HEK293 (cell line): ENCODE data around the gene ERMAP.

Experiments
- AEBP2 ChIP-seq: fragments of 450-650 bp; formaldehyde crosslinking; IDR thresholded peaks from 2 replicates; pipeline ENCODE4 v1.5.1; 2016; ENCODE audit warnings: missing biosample characterization, missing genetic modification characterization, borderline replicate concordance
- GFI1B ChIP-seq: fragments of 450-650 bp; formaldehyde crosslinking; IDR thresholded peaks from 2 replicates; pipeline ENCODE4 v1.5.1; 2016; ENCODE audit warnings: missing biosample characterization, missing genetic modification characterization
- HOXD13 ChIP-seq: sonication (generic); formaldehyde crosslinking; IDR thresholded peaks from 2 replicates; pipeline ENCODE4 v1.8.0; 2022; ENCODE audit warnings: missing genetic modification reagents, borderline replicate concordance
- KLF16 ChIP-seq: fragments of 450-650 bp; formaldehyde crosslinking; IDR thresholded peaks from 2 replicates; pipeline ENCODE4 v1.5.1; 2017; ENCODE audit warnings: missing biosample characterization, missing genetic modification characterization
- KLF8 ChIP-seq: fragments of 450-650 bp; formaldehyde crosslinking; IDR thresholded peaks from 2 replicates; pipeline ENCODE4 v1.5.1; 2016; ENCODE audit warnings: missing biosample characterization, missing genetic modification characterization
- OSR2 ChIP-seq: fragments of 450-650 bp; formaldehyde crosslinking; IDR thresholded peaks from 2 replicates; pipeline ENCODE4 v1.5.1; 2016; ENCODE audit warnings: missing biosample characterization, missing genetic modification characterization
- PBX3 ChIP-seq: sonication (generic); formaldehyde crosslinking; IDR thresholded peaks from 2 replicates; pipeline ENCODE4 v1.8.1; 2022; ENCODE audit warnings: mild to moderate bottlenecking, moderate library complexity, missing genetic modification reagents
- SP2 ChIP-seq: fragments of 450-650 bp; formaldehyde crosslinking; IDR thresholded peaks from 2 replicates; pipeline ENCODE4 v1.5.1; 2016; ENCODE audit warnings: missing biosample characterization, missing genetic modification characterization
- SP3 ChIP-seq: fragments of 450-650 bp; formaldehyde crosslinking; IDR thresholded peaks from 2 replicates; pipeline ENCODE4 v1.5.1; 2016; ENCODE audit warnings: missing biosample characterization, missing genetic modification characterization
- ZBTB10 ChIP-seq: fragments of 450-650 bp; formaldehyde crosslinking; IDR thresholded peaks from 2 replicates; pipeline ENCODE4 v1.5.1; 2016; ENCODE audit warnings: missing biosample characterization, missing genetic modification characterization
- ZBTB7A ChIP-seq: fragments of 450-650 bp; formaldehyde crosslinking; IDR thresholded peaks from 2 replicates; pipeline ENCODE4 v1.5.1; 2016; ENCODE audit warnings: low read depth, missing biosample characterization, missing genetic modification characterization
- ZNF114 ChIP-seq: fragments of 450-650 bp; formaldehyde crosslinking; IDR thresholded peaks from 2 replicates; pipeline ENCODE4 v1.5.0; 2017; ENCODE audit warnings: missing biosample characterization, missing genetic modification characterization
- ZNF2 ChIP-seq: fragments of 450-650 bp; formaldehyde crosslinking; IDR thresholded peaks from 2 replicates; pipeline ENCODE4 v1.5.1; 2016; ENCODE audit warnings: missing biosample characterization, missing genetic modification characterization
- ZNF391 ChIP-seq: fragments of 450-650 bp; formaldehyde crosslinking; IDR thresholded peaks from 2 replicates; pipeline ENCODE4 v1.5.1; 2016; ENCODE audit warnings: low read depth, missing biosample characterization, missing genetic modification characterization, borderline replicate concordance
- ZNF488 ChIP-seq: fragments of 450-650 bp; formaldehyde crosslinking; IDR thresholded peaks from 2 replicates; pipeline ENCODE4 v1.5.1; 2016; ENCODE audit warnings: missing biosample characterization, missing genetic modification characterization
- ZNF510 ChIP-seq: fragments of 450-650 bp; formaldehyde crosslinking; IDR thresholded peaks from 2 replicates; pipeline ENCODE4 v1.5.1; 2018; ENCODE audit warnings: mild to moderate bottlenecking, missing genetic modification characterization, missing biosample characterization; ENCODE audit not compliant: insufficient replicate concordance
- ZNF610 ChIP-seq: fragments of 450-650 bp; formaldehyde crosslinking; IDR thresholded peaks from 2 replicates; pipeline ENCODE4 v1.5.1; 2016; ENCODE audit warnings: missing biosample characterization, missing genetic modification characterization, borderline replicate concordance
- ZNF792 ChIP-seq: fragments of 450-650 bp; formaldehyde crosslinking; IDR thresholded peaks from 2 replicates; pipeline ENCODE4 v1.5.1; 2016; ENCODE audit warnings: missing biosample characterization, missing genetic modification characterization
- ZSCAN16 ChIP-seq: fragments of 450-650 bp; formaldehyde crosslinking; IDR thresholded peaks from 2 replicates; pipeline ENCODE4 v1.5.1; 2016; ENCODE audit warnings: missing biosample characterization, missing genetic modification characterization
- ZSCAN30 ChIP-seq: fragments of 450-650 bp; IDR thresholded peaks from 2 replicates; pipeline ENCODE4 v1.5.1; 2018; ENCODE audit warnings: missing biosample characterization, mild to moderate bottlenecking, missing genetic modification characterization, moderate library complexity
- TF ChIP-seq, protein P1 (sequence below): fragments of 450-650 bp; formaldehyde crosslinking; IDR thresholded peaks from 2 replicates; pipeline ENCODE4 v1.5.1; 2017; ENCODE audit warnings: missing biosample characterization, missing genetic modification characterization
- TF ChIP-seq, protein P2 (sequence below): fragments of 450-650 bp; formaldehyde crosslinking; IDR thresholded peaks from 2 replicates; pipeline ENCODE4 v1.5.1; 2016; ENCODE audit warnings: missing biosample characterization, missing genetic modification characterization
- TF ChIP-seq, protein P3 (sequence below): fragments of 450-650 bp; formaldehyde crosslinking; conservative IDR thresholded peaks from 2 replicates; pipeline ENCODE4 v1.5.1; 2016; ENCODE audit warnings: low read depth, missing biosample characterization, missing genetic modification characterization

ERMAP gene

DNA sequence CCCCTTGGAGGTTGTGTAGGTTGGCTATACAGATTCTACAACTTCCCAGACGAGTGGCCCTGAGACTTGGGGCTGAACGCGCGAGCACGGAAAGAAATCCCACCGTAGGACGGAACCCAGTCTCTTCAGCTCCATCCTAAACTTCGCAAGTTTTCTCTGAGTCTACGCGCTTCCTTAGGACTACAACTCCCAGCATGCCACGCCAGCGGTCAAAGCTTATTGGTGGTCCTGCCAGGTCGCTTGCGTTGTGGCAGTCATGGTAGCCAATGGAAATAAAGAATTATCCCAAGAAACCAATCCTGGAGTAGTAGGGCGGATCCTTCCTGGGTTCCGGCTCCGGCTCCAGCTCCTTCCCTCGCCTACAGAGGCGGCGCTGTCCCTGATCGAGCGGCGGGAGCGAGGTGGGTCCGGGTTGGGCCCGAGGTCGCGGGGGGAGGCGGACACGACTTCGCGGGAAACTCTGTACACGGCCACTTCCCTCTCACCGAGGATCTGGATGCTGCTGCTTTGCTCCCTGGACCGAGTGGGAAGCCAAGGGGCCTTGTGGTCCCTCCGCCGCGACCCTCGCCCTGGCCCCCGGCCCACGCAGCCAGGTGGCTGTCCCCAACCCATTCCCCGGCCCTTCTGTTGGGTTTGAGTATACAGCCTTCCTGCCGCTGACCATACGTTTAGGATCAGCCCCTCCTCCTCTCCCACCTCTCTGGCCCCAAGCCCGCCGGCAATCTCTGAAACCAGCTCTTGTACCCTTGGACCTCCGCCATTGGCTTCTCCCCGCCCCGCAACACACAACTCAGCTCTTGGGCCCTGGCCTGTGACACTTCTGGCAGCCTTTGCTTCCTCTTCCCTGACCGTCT, 29.6 kb downstream of the ERMAP start, which contains the start of gene ZNF691 (continued):
- TF ChIP-seq, protein P1, sequence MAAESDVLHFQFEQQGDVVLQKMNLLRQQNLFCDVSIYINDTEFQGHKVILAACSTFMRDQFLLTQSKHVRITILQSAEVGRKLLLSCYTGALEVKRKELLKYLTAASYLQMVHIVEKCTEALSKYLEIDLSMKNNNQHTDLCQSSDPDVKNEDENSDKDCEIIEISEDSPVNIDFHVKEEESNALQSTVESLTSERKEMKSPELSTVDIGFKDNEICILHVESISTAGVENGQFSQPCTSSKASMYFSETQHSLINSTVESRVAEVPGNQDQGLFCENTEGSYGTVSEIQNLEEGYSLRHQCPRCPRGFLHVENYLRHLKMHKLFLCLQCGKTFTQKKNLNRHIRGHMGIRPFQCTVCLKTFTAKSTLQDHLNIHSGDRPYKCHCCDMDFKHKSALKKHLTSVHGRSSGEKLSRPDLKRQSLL (tag by site-specific recombination): peak; percentile 97
- no peak for TF ChIP-seq ZNF792
- TF ChIP-seq ZBTB10: no peak
- TF ChIP-seq ZBTB7A: peak; percentile 92
- 0 out of 2 replicates have a peak, but pooled peaks have one; percentile 11 for TF ChIP-seq ZNF488 (tag by site-specific recombination)
- TF ChIP-seq ZNF610 (tag by site-specific recombination): peak; percentile 78; the same call in 1 of the 2 replicates
- peak; percentile 37; the same call in 1 of the 2 replicates for TF ChIP-seq KLF16
- TF ChIP-seq ZSCAN30: 0 out of 2 replicates have a peak, but pooled peaks have one; percentile 30
- TF ChIP-seq ZNF510 (tag by site-specific recombination): no peak
- no peak for TF ChIP-seq OSR2 (tag by site-specific recombination)
- TF ChIP-seq SP3: peak; percentile 81
- TF ChIP-seq AEBP2 (tag by site-specific recombination): no peak
- peak; percentile 96 for TF ChIP-seq SP2 (tag by site-specific recombination)
- peak; percentile 21; the same call in 1 of the 2 replicates for TF ChIP-seq ZSCAN16 (tag by site-specific recombination)
- TF ChIP-seq ZNF114: no peak
- TF ChIP-seq, protein P2, sequence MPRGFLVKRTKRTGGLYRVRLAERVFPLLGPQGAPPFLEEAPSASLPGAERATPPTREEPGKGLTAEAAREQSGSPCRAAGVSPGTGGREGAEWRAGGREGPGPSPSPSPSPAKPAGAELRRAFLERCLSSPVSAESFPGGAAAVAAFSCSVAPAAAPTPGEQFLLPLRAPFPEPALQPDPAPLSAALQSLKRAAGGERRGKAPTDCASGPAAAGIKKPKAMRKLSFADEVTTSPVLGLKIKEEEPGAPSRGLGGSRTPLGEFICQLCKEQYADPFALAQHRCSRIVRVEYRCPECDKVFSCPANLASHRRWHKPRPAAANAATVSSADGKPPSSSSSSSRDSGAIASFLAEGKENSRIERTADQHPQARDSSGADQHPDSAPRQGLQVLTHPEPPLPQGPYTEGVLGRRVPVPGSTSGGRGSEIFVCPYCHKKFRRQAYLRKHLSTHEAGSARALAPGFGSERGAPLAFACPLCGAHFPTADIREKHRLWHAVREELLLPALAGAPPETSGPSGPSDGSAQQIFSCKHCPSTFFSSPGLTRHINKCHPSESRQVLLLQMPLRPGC (tag by site-specific recombination): 0 out of 2 replicates have a peak, but pooled peaks have one; percentile 60
- TF ChIP-seq PBX3 (CRISPR knock-in tag): peak; percentile 86
- TF ChIP-seq, protein P3, sequence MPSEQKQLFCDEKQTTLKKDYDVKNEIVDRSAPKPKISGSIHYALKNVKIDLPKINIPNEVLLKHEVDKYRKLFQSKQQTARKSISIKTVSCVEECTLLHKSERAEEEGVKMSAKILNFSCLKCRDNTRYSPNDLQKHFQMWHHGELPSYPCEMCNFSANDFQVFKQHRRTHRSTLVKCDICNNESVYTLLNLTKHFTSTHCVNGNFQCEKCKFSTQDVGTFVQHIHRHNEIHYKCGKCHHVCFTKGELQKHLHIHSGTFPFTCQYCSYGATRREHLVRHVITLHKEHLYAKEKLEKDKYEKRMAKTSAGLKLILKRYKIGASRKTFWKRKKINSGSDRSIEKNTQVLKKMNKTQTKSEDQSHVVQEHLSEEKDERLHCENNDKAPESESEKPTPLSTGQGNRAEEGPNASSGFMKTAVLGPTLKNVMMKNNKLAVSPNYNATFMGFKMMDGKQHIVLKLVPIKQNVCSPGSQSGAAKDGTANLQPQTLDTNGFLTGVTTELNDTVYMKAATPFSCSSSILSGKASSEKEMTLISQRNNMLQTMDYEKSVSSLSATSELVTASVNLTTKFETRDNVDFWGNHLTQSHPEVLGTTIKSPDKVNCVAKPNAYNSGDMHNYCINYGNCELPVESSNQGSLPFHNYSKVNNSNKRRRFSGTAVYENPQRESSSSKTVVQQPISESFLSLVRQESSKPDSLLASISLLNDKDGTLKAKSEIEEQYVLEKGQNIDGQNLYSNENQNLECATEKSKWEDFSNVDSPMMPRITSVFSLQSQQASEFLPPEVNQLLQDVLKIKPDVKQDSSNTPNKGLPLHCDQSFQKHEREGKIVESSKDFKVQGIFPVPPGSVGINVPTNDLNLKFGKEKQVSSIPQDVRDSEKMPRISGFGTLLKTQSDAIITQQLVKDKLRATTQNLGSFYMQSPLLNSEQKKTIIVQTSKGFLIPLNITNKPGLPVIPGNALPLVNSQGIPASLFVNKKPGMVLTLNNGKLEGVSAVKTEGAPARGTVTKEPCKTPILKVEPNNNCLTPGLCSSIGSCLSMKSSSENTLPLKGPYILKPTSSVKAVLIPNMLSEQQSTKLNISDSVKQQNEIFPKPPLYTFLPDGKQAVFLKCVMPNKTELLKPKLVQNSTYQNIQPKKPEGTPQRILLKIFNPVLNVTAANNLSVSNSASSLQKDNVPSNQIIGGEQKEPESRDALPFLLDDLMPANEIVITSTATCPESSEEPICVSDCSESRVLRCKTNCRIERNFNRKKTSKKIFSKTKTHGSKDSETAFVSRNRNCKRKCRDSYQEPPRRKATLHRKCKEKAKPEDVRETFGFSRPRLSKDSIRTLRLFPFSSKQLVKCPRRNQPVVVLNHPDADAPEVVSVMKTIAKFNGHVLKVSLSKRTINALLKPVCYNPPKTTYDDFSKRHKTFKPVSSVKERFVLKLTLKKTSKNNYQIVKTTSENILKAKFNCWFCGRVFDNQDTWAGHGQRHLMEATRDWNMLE: peak; percentile 65
- no peak for TF ChIP-seq GFI1B (tag by site-specific recombination)
- peak; percentile 31; the same call in 1 of the 2 replicates for TF ChIP-seq ZNF2 (tag by site-specific recombination)
- no peak for TF ChIP-seq HOXD13
- TF ChIP-seq KLF8 (tag by site-specific recombination): peak; percentile 51
- TF ChIP-seq ZNF391 (tag by site-specific recombination): peak; percentile 67; the same call in 1 of the 2 replicates
